Upper lobe of left lung (tissue), 6 donors: Measurements from ENCODE around the gene PRR22. TPM values are rescaled to one million over a fixed set of nuclear protein-coding genes. Genes with fewer than 3 reads are reported as not detected.
A peak's percentile ranks its signal among the peaks of the same experiment; 100 is the strongest.

ENCODE experiments used
- ATAC-seq, 2 donors: fragments of 200-7000 bp; cut with Tn5 transposase; one replicate each; pipeline ENCODE4 v1.9.1; 2022; ENCODE audit warnings: mild to moderate bottlenecking in 2 of 2, moderate library complexity in 2 of 2; ENCODE audit not compliant: low FRiP score in 2 of 2
- DNase-seq, 2 donors: peaks; one replicate each; pipeline ENCODE4 v3.0.0-alpha.2; 2019 to 2020
- H3K27ac ChIP-seq, 4 donors: fragments of 200-600 bp; sonication (generic); one replicate each; pipeline ENCODE4 v1.5.1; 2016 to 2019
- H3K27me3 ChIP-seq, 4 donors: fragments of 200-600 bp; sonication (generic); one replicate each; pipeline ENCODE4 v1.5.1; 2017 to 2019
- H3K36me3 ChIP-seq, 4 donors: fragments of 200-600 bp; sonication (generic); one replicate each; pipeline ENCODE4 v1.5.1; 2016 to 2019
- H3K4me1 ChIP-seq, 4 donors: fragments of 200-600 bp; sonication (generic); one replicate each; pipeline ENCODE4 v1.5.1; 2018 to 2019
- H3K4me3 ChIP-seq, 4 donors: fragments of 200-600 bp; sonication (generic); one replicate each; pipeline ENCODE4 v1.5.1; 2017 to 2019; ENCODE audit warnings: mild to moderate bottlenecking in 2 of 4, moderate library complexity in 1 of 4
- H3K9me3 ChIP-seq, 4 donors: fragments of 200-600 bp; sonication (generic); one replicate each; pipeline ENCODE4 v1.5.1; 2018 to 2019
- EP300 ChIP-seq, 4 donors: sonication (generic); formaldehyde crosslinking; IDR thresholded peaks; one replicate each; pipeline ENCODE4 v1.5.1; 2017; ENCODE audit warnings: antibody characterized with exemption in 4 of 4, control low read depth in 2 of 4
- POLR2A ChIP-seq, 4 donors: fragments of 450-650 bp; IDR thresholded peaks; one replicate each; pipeline ENCODE4 v1.5.1; 2016 to 2017; ENCODE audit warnings: antibody characterized with exemption in 4 of 4, mild to moderate bottlenecking in 2 of 4
- POLR2AphosphoS5 ChIP-seq, 2 donors: sonication (generic); formaldehyde crosslinking; IDR thresholded peaks; one replicate each; pipeline ENCODE4 v1.5.1; 2017; ENCODE audit warnings: antibody characterized with exemption in 2 of 2
- WGBS, 2 donors: methylation state at CpG; one replicate each; pipeline ENCODE4 v1.1.5; 2017 to 2018; 5-methylcytosine and 5-hydroxymethylcytosine counted together
- total RNA-seq, 6 donors: library from RNA; depleted of rRNA in 4 of 6; stranded (reverse); fragments of >200 nt in 4 of 6; gene quantifications; one replicate each; pipeline versions ENCODE4 v1.1.0 to v1.2.1, GENCODE V29; 2016 to 2021
- TF ChIP-seq, protein P1 (sequence below), 6 experiments: fragments of 450-650 bp in 4 of 6; fragments of 200-600 bp in 2 of 6; sonication (generic) in 2 of 6; IDR thresholded peaks; one replicate each; pipeline ENCODE4 v1.5.1; 2016 to 2019; ENCODE audit warnings: antibody characterized with exemption in 6 of 6
- donor health status: DM: no; HTN: no; CAD: no; lungs with moderate emphysema.
- donor health status: DM: no; HTN: yes; CAD: no; lungs with severe emphysema.

The PRR22 gene
- total RNA-seq, 6 donors from 2014 or later: 1.8 to 4.4 (median 3.4) TPM

DNA sequence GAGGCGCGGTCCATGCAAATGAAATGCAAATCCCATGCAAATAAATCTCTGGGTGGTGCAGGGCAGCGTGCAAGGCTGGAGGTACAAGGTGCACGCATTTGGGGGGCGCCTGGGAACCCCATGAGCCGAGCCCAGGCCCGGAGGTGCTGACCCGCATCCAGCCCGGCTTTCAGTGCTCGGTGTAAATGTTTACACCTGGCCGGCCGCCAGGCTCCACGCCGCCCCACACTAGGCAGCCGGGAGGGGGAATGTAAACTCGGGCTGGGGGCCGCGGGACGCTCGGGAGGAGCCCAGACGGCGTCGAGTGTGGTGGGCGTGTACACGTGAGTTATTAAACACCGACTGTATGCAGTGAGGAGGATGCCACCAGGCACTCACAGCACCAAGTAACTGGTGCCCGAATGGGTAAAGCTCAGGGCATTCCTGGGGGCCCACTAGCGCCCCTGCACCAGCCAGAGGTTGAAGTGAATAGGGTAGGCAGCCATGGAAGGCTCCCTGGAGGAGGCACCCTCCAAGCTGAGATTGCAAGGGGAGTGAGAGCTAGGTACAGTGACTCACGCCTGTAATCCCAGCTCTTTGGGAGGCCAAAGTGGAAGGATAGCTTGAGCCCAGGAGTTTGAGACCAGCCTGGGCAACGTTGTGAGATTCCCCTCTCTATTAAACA is 37.8 kb upstream of the PRR22 start:
- Histone ChIP-seq H3K9me3 (no peaks in the 10 kb centered on the region), H3K4me3 (no peak overlapping the region), H3K36me3 (no peaks in the 10 kb centered on the region), H3K27ac (no peak overlapping the region), H3K4me1 (peaks cover 0 to 20% (median 5%) of the 10 kb centered on the region in 4 donors), H3K27me3 (no peaks in the 10 kb centered on the region)
- 46 to 51% methylated on average over 14 to 30 of the region's 30 CpGs for WGBS, 2 donors
- no peak for ATAC-seq
- DNase-seq: peak in 1 of 2 donors; percentile 84
- TF ChIP-seq, protein P1, sequence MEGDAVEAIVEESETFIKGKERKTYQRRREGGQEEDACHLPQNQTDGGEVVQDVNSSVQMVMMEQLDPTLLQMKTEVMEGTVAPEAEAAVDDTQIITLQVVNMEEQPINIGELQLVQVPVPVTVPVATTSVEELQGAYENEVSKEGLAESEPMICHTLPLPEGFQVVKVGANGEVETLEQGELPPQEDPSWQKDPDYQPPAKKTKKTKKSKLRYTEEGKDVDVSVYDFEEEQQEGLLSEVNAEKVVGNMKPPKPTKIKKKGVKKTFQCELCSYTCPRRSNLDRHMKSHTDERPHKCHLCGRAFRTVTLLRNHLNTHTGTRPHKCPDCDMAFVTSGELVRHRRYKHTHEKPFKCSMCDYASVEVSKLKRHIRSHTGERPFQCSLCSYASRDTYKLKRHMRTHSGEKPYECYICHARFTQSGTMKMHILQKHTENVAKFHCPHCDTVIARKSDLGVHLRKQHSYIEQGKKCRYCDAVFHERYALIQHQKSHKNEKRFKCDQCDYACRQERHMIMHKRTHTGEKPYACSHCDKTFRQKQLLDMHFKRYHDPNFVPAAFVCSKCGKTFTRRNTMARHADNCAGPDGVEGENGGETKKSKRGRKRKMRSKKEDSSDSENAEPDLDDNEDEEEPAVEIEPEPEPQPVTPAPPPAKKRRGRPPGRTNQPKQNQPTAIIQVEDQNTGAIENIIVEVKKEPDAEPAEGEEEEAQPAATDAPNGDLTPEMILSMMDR (IDR thresholded peaks at IDR 0.05): no peak
- TF ChIP-seq POLR2AphosphoS5 (IDR thresholded peaks at IDR 0.05) (no peak), POLR2A (IDR thresholded peaks at IDR 0.05) (no peak), EP300 (IDR thresholded peaks at IDR 0.05) (no peak)

DNA sequence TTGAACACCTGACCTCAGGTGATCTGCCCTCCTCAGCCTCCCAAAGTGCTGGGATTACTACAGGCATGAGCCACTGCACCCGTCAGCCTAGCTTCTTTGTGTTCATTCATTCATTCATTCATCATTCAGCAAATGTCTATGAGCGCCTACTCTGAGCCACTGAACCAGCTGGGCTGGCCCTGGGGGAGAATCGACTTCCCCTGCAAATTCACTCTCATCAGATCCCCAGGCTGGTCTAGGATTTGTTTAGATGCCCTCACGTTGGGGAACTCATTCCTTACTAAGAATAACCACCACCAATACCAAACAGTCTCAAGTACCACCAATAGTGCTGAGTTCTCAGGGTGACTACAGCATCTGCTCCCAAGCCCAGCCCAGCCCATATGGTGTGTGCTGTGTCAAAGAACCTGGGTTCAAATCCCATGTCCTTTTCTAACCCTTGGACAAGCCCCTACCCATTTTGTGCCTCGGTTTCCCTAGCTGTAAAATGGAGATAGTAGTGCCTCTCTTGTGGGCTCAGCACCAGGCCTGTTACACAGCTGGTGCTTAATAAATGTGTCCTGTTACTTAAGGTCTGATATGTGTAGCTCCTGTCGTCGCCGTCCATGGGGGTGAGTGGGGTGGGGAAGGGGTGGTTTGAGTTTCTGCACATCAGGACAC is 37.1 kb upstream of the PRR22 start:
- no peak for DNase-seq
- TF ChIP-seq POLR2AphosphoS5 (IDR thresholded peaks at IDR 0.05) (no peak), POLR2A (IDR thresholded peaks at IDR 0.05) (no peak), EP300 (IDR thresholded peaks at IDR 0.05) (no peak)
- H3K27me3 ChIP-seq: no peaks in the 10 kb centered on the region
- H3K27ac ChIP-seq: no peak overlapping the region
- WGBS, 2 donors: 62 to 68% methylated on average over 8 of the region's 8 CpGs
- no peak overlapping the region for H3K4me3 ChIP-seq
- ATAC-seq: no peak
- no peaks in the 10 kb centered on the region for H3K9me3 ChIP-seq
- peaks cover 0 to 13% (median 2%) of the 10 kb centered on the region in 4 donors for H3K4me1 ChIP-seq
- no peaks in the 10 kb centered on the region for H3K36me3 ChIP-seq

DNA sequence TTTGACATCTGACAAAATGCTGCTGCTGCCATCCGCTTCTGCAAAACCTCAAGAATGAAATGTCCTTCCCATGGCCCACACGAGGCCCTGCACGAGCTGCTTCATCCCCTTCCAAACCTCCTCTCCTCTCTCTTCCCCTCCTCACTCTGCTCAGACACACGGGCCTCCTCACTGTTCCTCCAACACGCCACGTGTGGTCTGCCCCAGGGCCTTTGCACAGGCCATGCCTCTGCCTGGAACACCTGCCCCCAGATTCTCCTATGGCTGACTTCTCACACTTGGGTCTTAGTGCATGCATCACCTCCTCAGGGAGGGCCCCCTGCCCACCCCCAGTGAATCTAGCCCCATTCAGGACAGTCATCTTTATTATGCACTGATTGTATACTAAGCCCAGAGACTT is 36.2 kb upstream of the PRR22 start:
- DNase-seq: no peak
- H3K4me1 ChIP-seq: peaks cover 0 to 9% (median 2%) of the 10 kb centered on the region in 4 donors
- 60 to 69% methylated on average over 6 of the region's 6 CpGs for WGBS, 2 donors
- H3K9me3 ChIP-seq: no peaks in the 10 kb centered on the region
- H3K27ac ChIP-seq: no peak overlapping the region
- H3K36me3 ChIP-seq: no peaks in the 10 kb centered on the region
- no peak overlapping the region for H3K4me3 ChIP-seq
- no peak for ATAC-seq
- no peaks in the 10 kb centered on the region for H3K27me3 ChIP-seq
- TF ChIP-seq POLR2AphosphoS5 (IDR thresholded peaks at IDR 0.05): no peak
- TF ChIP-seq, protein P1 (IDR thresholded peaks at IDR 0.05): no peak
- no peak for TF ChIP-seq POLR2A (IDR thresholded peaks at IDR 0.05)
- no peak for TF ChIP-seq EP300 (IDR thresholded peaks at IDR 0.05)

DNA sequence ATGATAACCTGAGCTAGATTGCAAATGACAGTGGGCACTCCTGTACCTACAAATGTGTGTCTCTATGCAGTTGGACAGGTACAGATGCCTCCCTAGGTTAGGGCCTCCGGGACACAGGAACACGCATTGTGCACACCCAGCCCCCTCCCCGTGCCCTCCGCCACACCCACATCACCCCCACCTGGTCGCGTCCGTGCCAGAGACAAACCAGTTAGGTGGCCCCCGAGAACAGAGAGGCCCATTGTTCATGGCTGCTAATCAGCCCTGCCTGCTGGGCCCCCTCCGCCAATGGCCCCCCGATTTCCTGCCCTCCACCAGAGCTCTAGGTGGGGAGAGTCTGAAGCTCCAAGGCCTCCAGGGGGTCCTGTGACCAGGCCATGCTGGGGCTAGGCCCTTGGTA is 34.0 kb upstream of the PRR22 start:
- Histone ChIP-seq H3K27ac (no peak overlapping the region), H3K27me3 (no peaks in the 10 kb centered on the region), H3K9me3 (no peaks in the 10 kb centered on the region), H3K4me1 (peaks cover 0 to 9% (median 2%) of the 10 kb centered on the region in 4 donors), H3K4me3 (no peak overlapping the region), H3K36me3 (no peaks in the 10 kb centered on the region)
- DNase-seq (no peak), ATAC-seq (no peak)
- TF ChIP-seq EP300 (IDR thresholded peaks at IDR 0.05) (no peak), POLR2A (IDR thresholded peaks at IDR 0.05) (no peak), POLR2AphosphoS5 (IDR thresholded peaks at IDR 0.05) (no peak)
- TF ChIP-seq, protein P1 (IDR thresholded peaks at IDR 0.05): no peak
- WGBS, 2 donors: 82% methylated on average over 10 of the region's 10 CpGs; no CpG with 5 or more reads in 1 of the 2 donors

DNA sequence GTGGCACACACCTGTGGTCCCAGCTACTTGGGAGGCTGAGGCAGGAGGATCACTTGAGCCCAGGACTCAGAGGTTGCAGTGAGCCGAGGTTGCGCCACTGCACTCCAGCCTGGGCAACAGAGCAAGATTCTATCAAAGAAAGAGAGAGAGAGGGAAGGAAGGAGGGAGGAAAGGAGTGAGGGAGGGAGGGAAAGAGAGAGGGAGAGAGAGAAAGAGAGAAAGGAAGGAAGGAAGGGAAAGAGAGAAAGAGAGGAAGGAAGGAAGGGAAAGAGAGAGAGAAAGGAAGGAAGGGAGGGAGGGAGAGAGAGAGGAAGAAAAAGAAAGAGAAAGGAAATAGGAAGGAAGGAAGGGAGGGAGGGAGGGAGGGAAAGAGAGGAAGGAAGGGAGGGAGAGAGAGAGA is 32.7 kb upstream of the PRR22 start:
- no peak for ATAC-seq
- H3K4me1 ChIP-seq: peaks cover 0 to 6% (median 1%) of the 10 kb centered on the region in 4 donors
- no peak overlapping the region for H3K4me3 ChIP-seq
- H3K9me3 ChIP-seq: no peaks in the 10 kb centered on the region
- WGBS, 2 donors: 93 to 94% methylated on average over 2 of the region's 2 CpGs
- no peak for TF ChIP-seq POLR2AphosphoS5 (IDR thresholded peaks at IDR 0.05)
- no peak for TF ChIP-seq EP300 (IDR thresholded peaks at IDR 0.05)
- no peak for TF ChIP-seq POLR2A (IDR thresholded peaks at IDR 0.05)
- TF ChIP-seq, protein P1 (IDR thresholded peaks at IDR 0.05): no peak
- DNase-seq: no peak
- no peak overlapping the region for H3K27ac ChIP-seq
- H3K36me3 ChIP-seq: no peaks in the 10 kb centered on the region
- H3K27me3 ChIP-seq: no peaks in the 10 kb centered on the region
